Endothelial cell of umbilical vein (primary cell): ENCODE results near the gene UNC119B. TPM values are rescaled to one million over a fixed set of nuclear protein-coding genes. Genes with fewer than 3 reads are reported as not detected.

Source experiments
- BruUV-seq: library from RNA; stranded (reverse); fragments of 400-500 nt; replicated peaks from 2 replicates; lab custom pipeline; 2021; lab: Mats Ljungman, UMichigan
- CTCF ChIA-PET: fragments of 300-600, 350-600 bp; sonication (Branson Sonifier 250); formaldehyde crosslinking; loops from one replicate; lab custom pipeline; 2021; ENCODE audit warnings: antibody characterized with exemption, inconsistent platforms; lab: Charles Lee
- POLR2A ChIA-PET: fragments of 300-600, 350-600 bp; sonication (Branson Sonifier 250); formaldehyde crosslinking; loops from one replicate; lab custom pipeline; 2021; ENCODE audit warnings: antibody characterized with exemption, inconsistent platforms; lab: Charles Lee
- DNase-seq: peaks from one replicate; pipeline ENCODE4 v3.0.0-alpha.2; 2011; ENCODE audit warnings: low read depth, low spot score
- FAIRE-seq: peaks from 2 replicates; lab custom pipeline; 2011; peaks lifted over from hg19 to GRCh38; lab: Jason Lieb, UNC
- H2AFZ ChIP-seq: 2 replicates; pipeline ENCODE4 v1.6.0; 2012; ENCODE audit warnings: low read depth, low read length, control low read depth, inconsistent platforms
- H3K27ac ChIP-seq: 2 replicates; pipeline ENCODE4 v1.5.1; 2011; ENCODE audit warnings: low read depth, mild to moderate bottlenecking, control low read depth, low read length, moderate library complexity; ENCODE audit not compliant: insufficient read depth
- H3K27me3 ChIP-seq, 2 experiments: 2 replicates each; pipeline versions ENCODE4 v1.6.0 to v1.6.1; 2011; ENCODE audit warnings: low read length in 2 of 2, mixed read lengths in 1 of 2; ENCODE audit not compliant: control insufficient read depth in 2 of 2, insufficient read depth in 2 of 2
- H3K36me3 ChIP-seq, 2 experiments: 2 replicates in 1 of 2; 3 replicates in 1 of 2; pipeline ENCODE4 v1.5.1; 2011; ENCODE audit warnings: low read length in 2 of 2, mild to moderate bottlenecking in 1 of 2, moderate library complexity in 1 of 2; ENCODE audit not compliant: control insufficient read depth in 2 of 2, insufficient read depth in 2 of 2; ENCODE audit errors: extremely low read depth in 1 of 2
- H3K4me1 ChIP-seq: 3 replicates; pipeline ENCODE4 v1.5.1; 2011; ENCODE audit warnings: mild to moderate bottlenecking, low read length; ENCODE audit not compliant: control insufficient read depth, insufficient read depth; ENCODE audit errors: extremely low read depth
- H3K4me2 ChIP-seq: 2 replicates; pipeline ENCODE4 v1.6.1; 2011; ENCODE audit warnings: low read length, control low read depth, mixed read lengths; ENCODE audit not compliant: insufficient read depth
- H3K4me3 ChIP-seq, 3 experiments: fragments of 200-600 bp in 1 of 3; sonication (generic), shearing (Covaris generic) in 1 of 3; replicated peaks in 1 of 3; 2 replicates each; pipeline ENCODE4 v1.5.1; 2011 to 2016; ENCODE audit warnings: control low read depth in 3 of 3, low read length in 3 of 3, mild to moderate bottlenecking in 2 of 3, inconsistent platforms in 1 of 3, low read depth in 1 of 3, moderate library complexity in 1 of 3; ENCODE audit not compliant: insufficient read depth in 1 of 3
- H3K79me2 ChIP-seq: 2 replicates; pipeline ENCODE4 v1.6.0; 2012; ENCODE audit warnings: low read length, inconsistent platforms; ENCODE audit not compliant: control insufficient read depth, insufficient read depth
- H3K9ac ChIP-seq: replicated peaks from 2 replicates; pipeline ENCODE3; 2011; ENCODE audit warnings: low read length, control low read depth; ENCODE audit not compliant: insufficient read depth; ENCODE audit errors: extremely low read depth
- H3K9me1 ChIP-seq: replicated peaks from 3 replicates; pipeline ENCODE4 v1.6.0; 2011; ENCODE audit warnings: mild to moderate bottlenecking, low read length; ENCODE audit not compliant: control insufficient read depth, insufficient read depth; ENCODE audit errors: extremely low read depth
- H3K9me3 ChIP-seq: replicated peaks from 2 replicates; pipeline ENCODE4 v1.5.1; 2012; ENCODE audit warnings: low read length, inconsistent platforms; ENCODE audit not compliant: control insufficient read depth, insufficient read depth
- H4K20me1 ChIP-seq: replicated peaks from 2 replicates; pipeline ENCODE3; 2011; ENCODE audit warnings: mild to moderate bottlenecking, low read length; ENCODE audit not compliant: control insufficient read depth, insufficient read depth; ENCODE audit errors: extremely low read depth
- GATA2 ChIP-seq: IDR thresholded peaks from 2 replicates; pipeline ENCODE4 v1.7.0; 2011; ENCODE audit warnings: low read depth, mild to moderate bottlenecking, moderate library complexity, mixed read lengths, low read length; ENCODE audit not compliant: insufficient read length, insufficient read depth
- JUN ChIP-seq: IDR thresholded peaks from 2 replicates; pipeline ENCODE4 v1.6.1; 2011; ENCODE audit warnings: borderline replicate concordance, low read depth; ENCODE audit not compliant: insufficient read length, insufficient read depth
- MYC ChIP-seq: IDR thresholded peaks from one replicate; pipeline ENCODE4 v1.6.1; 2011; ENCODE audit warnings: mild to moderate bottlenecking, low read depth, low read length
- POLR2AphosphoS5 ChIP-seq: IDR thresholded peaks from 2 replicates; pipeline ENCODE4 v1.6.1; 2012; ENCODE audit warnings: low read depth, mild to moderate bottlenecking, control low read depth, low read length, moderate library complexity; ENCODE audit not compliant: insufficient read depth
- dilution Hi-C: fragments of 300-500 bp; cut with MboI; formaldehyde crosslinking; loops from one replicate; pipeline ENCODE4 v1.15.0; 2019; ENCODE audit warnings: low sequenced_read_pairs; ENCODE audit not compliant: extremely low pct_ligation_motif_present
- intact Hi-C: fragments of 100-400 bp; cut with micrococcal nuclease; formaldehyde crosslinking; loops from one replicate; pipeline ENCODE4 v1.10.0; 2022
- polyA plus RNA-seq, 4 experiments: library from polyadenylated mRNA; depleted of rRNA in 3 of 4; stranded (reverse) in 3 of 4; unstranded in 1 of 4; fragments of >200 nt; gene quantifications; 2 replicates each; pipeline versions ENCODE4 v1.2.1 to v1.2.3, GENCODE V29; 2011 to 2012; ENCODE audit warnings: missing spikeins in 1 of 4
- total RNA-seq: library from RNA; stranded (reverse); gene quantifications from 2 replicates; pipeline ENCODE4 v1.2.3, GENCODE V29; 2021
- TF ChIP-seq, protein P1 (sequence below), 2 donors: IDR thresholded peaks; 1 replicate in 1 of 2; 2 replicates in 1 of 2; pipeline ENCODE4 v1.5.1; 2011; ENCODE audit warnings: low read length in 2 of 2, mild to moderate bottlenecking in 2 of 2, moderate library complexity in 2 of 2, control low read depth in 1 of 2, inconsistent platforms in 1 of 2, low read depth in 1 of 2; ENCODE audit not compliant: insufficient read depth in 1 of 2; ENCODE audit errors: extremely low read depth in 1 of 2
- TF ChIP-seq, protein P2 (sequence below): IDR thresholded peaks from 2 replicates; pipeline ENCODE4 v1.6.1; 2011; ENCODE audit not compliant: insufficient read depth, insufficient read length

UNC119B gene
- total and polyA plus RNA-seq, 2 donors (not counting 3 experiments of a cell fraction or from before 2014, with no cell fraction given): 23.1 to 33.7 TPM

DNA sequence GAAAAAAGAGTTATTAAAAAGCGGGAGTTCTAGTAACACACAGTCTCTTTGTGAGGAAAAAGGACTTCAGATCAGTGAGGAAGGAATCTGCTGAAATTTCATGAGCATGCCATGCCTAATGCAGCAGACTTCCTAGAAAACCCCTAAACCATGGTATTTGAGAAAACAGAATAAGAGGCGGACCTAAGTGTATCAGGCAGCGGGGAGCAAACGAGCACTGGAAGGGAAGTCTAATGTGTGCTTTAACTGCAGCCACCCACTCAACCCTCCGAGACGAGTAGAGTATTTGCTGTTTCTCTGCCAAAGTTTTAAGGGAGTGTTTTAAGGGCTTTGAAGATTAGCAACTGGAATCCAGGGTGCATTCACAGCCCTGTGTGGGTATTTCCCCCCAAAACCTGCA is 51.8 kb downstream of the UNC119B start:
- TF ChIP-seq MYC (no peak), JUN (no peak), GATA2 (no peak)
- TF ChIP-seq, protein P1, sequence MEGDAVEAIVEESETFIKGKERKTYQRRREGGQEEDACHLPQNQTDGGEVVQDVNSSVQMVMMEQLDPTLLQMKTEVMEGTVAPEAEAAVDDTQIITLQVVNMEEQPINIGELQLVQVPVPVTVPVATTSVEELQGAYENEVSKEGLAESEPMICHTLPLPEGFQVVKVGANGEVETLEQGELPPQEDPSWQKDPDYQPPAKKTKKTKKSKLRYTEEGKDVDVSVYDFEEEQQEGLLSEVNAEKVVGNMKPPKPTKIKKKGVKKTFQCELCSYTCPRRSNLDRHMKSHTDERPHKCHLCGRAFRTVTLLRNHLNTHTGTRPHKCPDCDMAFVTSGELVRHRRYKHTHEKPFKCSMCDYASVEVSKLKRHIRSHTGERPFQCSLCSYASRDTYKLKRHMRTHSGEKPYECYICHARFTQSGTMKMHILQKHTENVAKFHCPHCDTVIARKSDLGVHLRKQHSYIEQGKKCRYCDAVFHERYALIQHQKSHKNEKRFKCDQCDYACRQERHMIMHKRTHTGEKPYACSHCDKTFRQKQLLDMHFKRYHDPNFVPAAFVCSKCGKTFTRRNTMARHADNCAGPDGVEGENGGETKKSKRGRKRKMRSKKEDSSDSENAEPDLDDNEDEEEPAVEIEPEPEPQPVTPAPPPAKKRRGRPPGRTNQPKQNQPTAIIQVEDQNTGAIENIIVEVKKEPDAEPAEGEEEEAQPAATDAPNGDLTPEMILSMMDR (IDR thresholded peaks at IDR 0.05; ENCODE audit: extremely low read depth in 1 of 2, insufficient read depth in 1 of 2, low read depth in 1 of 2, low read length in 2 of 2): no peak
- TF ChIP-seq, protein P2, sequence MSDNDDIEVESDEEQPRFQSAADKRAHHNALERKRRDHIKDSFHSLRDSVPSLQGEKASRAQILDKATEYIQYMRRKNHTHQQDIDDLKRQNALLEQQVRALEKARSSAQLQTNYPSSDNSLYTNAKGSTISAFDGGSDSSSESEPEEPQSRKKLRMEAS: no peak
- no peak overlapping the region for H3K4me2 ChIP-seq
- H3K4me1 ChIP-seq: no peaks in the 10 kb centered on the region
- H2AFZ ChIP-seq: no peak overlapping the region
- CTCF ChIA-PET: interaction anchor here (1.1 kb wide), 1 partner anchor 298 kb away, joined by 3 read pairs; no protein-coding TSS in a partner anchor
- no peaks in the 10 kb centered on the region for H3K79me2 ChIP-seq
- H3K36me3 ChIP-seq: peaks cover 9 to 29% of the 10 kb centered on the region in 2 experiments
- no peak overlapping the region for H3K4me3 ChIP-seq
- no peaks in the 10 kb centered on the region for H3K9me1 ChIP-seq
- H3K27me3 ChIP-seq: no peaks in the 10 kb centered on the region
- H3K27ac ChIP-seq: no peak overlapping the region
- intact Hi-C loops: no loop called here
- dilution Hi-C loops: no loop called here
- BruUV-seq: no TSS peak
- DNase-seq: no peak
- no peaks in the 10 kb centered on the region for H4K20me1 ChIP-seq
- no peak for FAIRE-seq
- no peaks in the 10 kb centered on the region for H3K9me3 ChIP-seq
- POLR2A ChIA-PET: no interaction called here
- H3K9ac ChIP-seq: no peak overlapping the region

DNA sequence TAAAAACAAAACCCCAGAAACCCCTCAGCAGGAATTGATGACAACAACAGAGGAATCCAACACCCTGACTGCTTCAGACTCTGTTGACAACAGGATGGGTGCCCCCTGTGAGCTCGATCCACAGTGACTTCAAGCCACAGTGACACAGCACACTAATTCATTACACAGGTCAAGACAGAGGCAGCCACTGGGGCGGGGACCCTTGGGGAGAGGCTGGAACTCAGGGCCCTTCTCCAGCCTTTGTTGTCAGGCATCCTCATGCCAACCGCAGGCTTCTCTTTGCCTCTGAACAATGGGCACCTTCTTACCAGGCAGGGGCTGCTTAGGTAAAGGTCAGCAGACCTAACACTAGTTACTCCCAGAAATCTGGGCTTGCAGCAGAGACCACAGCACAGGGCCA is 53.0 kb downstream of the UNC119B start:
- POLR2A ChIA-PET: no interaction called here
- Histone ChIP-seq H3K4me3 (no peak overlapping the region), H3K36me3 (peaks cover 10 to 37% of the 10 kb centered on the region in 2 experiments), H3K9ac (no peak overlapping the region), H4K20me1 (no peaks in the 10 kb centered on the region), H3K27ac (no peak overlapping the region), H2AFZ (no peak overlapping the region), H3K4me2 (no peak overlapping the region), H3K9me3 (no peaks in the 10 kb centered on the region), H3K9me1 (no peaks in the 10 kb centered on the region), H3K27me3 (no peaks in the 10 kb centered on the region), H3K79me2 (no peaks in the 10 kb centered on the region), H3K4me1 (no peaks in the 10 kb centered on the region)
- dilution Hi-C loops: no loop called here
- TF ChIP-seq MYC: no peak
- TF ChIP-seq POLR2AphosphoS5: no peak
- CTCF ChIA-PET: no interaction called here
- FAIRE-seq (no peak), DNase-seq (no peak)
- intact Hi-C loops: no loop called here
- BruUV-seq: no TSS peak
